Measurements from ENCODE around the gene CERS3.
"Not testable (repeated sequence)": the region's sequence is repeated elsewhere in the genome, so short reads cannot be mapped to it uniquely, and the experiment has no call there.

The CERS3 gene

GRCh38 chr15:100468285-100468684 lies 60.5 kb downstream of the CERS3 start:
- DNase-seq (ENCODE audit: low read depth in 2 of 2, low spot score in 1 of 2), result no peak

DNA sequence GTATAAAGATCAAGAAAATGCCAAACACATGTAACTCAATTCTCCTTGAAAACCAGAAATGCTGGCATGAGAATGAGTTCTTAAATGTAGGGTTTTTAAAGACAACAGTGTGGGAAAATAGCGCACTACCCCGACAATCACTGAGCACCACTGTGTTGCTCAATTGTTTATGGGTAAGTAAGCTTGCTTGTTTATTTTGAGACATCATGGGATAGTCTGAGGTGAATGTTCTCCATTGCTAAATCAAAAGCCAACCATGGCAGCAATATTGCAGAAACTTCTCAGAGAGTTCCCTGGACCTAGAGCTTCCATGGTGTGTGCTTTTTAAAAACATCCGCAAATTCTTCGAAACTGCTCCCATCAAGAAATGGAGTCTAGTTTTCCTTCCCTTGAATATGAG lies 62.7 kb downstream of the CERS3 start:
- DNase-seq (ENCODE audit: low read depth in 2 of 2, low spot score in 1 of 2), result no peak

- no peak for DNase-seq (ENCODE audit: low read depth in 2 of 2, low spot score in 1 of 2)
Observed at GRCh38 chr15:100464888-100465287, 63.9 kb downstream of the CERS3 start.

- no peak for DNase-seq (ENCODE audit: low read depth in 2 of 2, low spot score in 1 of 2)
Observed at GRCh38 chr15:100464256-100464655, 64.5 kb downstream of the CERS3 start.

DNA sequence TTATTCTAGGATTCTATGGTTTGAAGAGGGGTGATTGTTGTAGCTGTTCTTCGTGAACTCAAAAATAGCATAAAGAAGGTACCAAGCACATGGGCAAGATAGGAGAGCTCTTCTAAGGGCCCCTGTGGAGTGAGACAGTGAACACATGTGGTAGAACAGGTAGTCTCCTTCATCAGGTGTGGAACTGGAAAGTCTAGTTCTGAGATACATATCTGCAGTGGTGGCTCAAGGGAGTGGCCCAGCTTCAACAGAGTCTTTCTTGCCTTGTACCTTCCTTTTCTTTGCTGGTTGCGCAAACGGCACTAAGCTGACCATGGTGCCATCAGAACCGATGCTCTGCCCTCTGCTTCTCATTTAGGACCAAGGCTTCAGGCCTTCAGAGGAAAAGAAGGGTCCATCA lies 65.2 kb downstream of the CERS3 start:
- no peak for DNase-seq (ENCODE audit: low read depth in 2 of 2, low spot score in 1 of 2)

- no peak for DNase-seq (ENCODE audit: low read depth in 2 of 2, low spot score in 1 of 2)
Observed at GRCh38 chr15:100461049-100461448, 67.7 kb downstream of the CERS3 start.

DNA sequence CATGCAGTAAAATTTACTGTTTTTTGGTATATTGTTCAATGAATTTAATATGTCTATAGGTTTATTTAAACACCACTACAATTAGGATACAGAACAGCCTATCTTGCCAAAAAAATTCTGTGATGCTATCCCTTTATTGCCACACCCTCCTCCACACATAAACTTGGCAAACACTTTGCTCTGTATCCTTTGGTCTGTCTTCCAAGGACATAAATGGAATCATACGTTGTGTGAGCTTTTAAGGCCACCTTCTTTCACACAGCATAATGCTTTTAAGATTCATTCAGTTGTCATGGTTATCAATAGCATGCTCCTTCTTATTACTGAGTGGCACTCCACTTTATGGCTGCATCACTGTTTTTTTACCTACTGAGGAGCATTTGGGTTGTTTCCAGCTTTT lies 71.5 kb downstream of the CERS3 start:
- no peak for DNase-seq (ENCODE audit: low read depth in 2 of 2, low spot score in 1 of 2)

- DNase-seq (ENCODE audit: low read depth in 2 of 2, low spot score in 1 of 2), result no peak
Observed at GRCh38 chr15:100454148-100454547, 74.6 kb downstream of the CERS3 start.

DNA sequence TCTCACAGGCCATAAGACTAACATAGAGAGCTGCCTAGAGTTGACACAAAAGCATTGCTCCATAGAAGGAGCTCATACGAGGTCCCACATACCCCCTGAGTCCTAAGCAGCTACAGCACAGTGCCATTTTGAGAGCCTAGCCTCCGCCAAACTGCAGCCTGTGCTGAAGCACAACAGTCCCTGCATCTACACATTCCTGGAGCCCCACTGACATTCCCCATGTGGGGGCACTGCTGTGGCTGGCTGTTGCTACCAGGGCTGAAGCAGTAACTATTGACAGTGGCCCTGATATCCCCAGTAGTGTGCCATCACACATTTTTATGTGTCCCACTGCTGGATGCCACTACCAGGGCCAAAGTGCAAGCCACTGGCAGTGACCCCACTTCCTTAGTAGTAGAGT lies 80.3 kb downstream of the CERS3 start:
- no peak for DNase-seq (ENCODE audit: low read depth in 2 of 2, low spot score in 1 of 2)

DNA sequence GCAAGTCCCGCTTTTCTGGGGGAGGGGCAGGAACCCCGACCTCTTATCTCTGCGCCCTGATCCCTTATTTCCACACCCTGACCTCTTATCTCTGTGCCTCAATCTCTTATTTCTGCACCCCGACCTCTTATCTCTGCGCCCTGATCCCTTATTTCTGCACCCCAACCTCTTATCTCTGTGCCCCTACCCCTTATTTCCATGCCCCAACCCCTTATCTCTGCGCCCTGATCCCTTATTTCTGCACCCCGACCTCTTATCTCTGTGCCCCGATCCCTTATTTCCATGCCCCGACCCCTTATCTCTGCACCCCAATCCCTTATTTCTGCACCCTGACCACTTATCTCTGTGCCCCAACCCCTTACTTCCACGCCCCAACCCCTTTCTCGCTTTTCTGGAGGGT lies 87.7 kb downstream of the CERS3 start:
- DNase-seq (ENCODE audit: low read depth in 2 of 2, low spot score in 1 of 2), result not testable (repeated sequence)

- no peak for DNase-seq (ENCODE audit: low read depth in 2 of 2, low spot score in 1 of 2)
Observed at GRCh38 chr15:100439514-100439913, 89.2 kb downstream of the CERS3 start.

DNA sequence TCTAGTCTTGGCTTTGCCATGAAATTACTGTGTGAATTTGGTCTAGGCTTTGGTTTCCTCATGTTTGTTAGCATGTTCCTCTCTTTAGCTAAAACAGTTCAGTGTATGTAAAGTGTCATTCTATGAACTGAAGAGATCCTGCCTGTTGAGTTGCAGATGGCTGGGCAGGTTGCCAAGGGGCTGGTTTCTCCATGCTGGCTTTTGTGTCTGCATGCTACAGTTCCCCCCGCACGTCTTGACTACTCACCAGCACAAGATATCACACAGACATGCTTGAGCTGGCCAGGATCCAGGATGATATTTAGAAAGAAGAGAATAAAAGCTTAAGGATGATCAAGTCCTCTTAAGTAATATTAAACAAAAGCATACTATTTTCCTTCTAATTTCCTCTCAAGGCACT lies 90.2 kb downstream of the CERS3 start:
- DNase-seq (ENCODE audit: low read depth in 2 of 2, low spot score in 1 of 2), result peak in 1 of 2 donors; percentile 1

DNA sequence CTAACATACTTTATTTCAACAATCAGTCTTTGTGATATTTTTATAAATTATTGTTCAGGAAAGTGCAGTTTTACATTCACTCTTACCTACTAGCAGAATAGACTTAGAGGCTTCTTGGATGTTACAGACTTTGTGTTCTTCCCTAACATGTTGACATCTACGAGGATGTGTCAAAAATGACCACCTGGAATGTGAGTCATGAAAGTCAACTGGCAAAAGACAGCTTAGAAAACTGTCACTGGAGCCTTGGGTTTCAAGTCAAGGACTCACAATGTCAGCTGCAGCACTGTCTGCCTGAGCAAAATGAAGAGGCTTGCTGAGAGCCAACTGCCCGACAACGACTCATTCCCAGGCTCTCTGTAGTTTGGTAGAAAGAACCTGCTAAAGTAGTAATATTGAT lies 91.5 kb downstream of the CERS3 start:
- DNase-seq (ENCODE audit: low read depth in 2 of 2, low spot score in 1 of 2), result no peak

- no peak for DNase-seq (ENCODE audit: low read depth in 2 of 2, low spot score in 1 of 2)
Observed at GRCh38 chr15:100434561-100434960, 94.2 kb downstream of the CERS3 start.

DNA sequence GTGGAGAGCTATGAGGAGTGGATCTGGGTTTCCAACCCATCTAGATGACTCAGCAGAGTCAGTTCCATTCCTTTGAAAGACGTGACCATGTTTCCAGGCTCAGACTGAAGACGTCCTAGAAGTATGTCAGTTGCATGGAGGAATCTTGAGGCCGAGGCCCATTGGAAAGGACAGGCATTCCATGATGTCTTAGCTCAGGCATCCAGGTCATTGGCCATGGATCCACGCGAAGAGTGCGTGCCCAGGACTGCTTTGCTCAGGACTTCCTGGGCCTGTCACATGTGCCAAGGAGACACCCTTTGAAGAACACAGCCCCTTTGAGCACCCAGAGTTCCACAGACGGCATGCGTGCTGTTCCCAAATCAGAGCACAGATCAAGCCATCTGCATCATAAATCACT lies 94.7 kb downstream of the CERS3 start:
- no peak for DNase-seq (ENCODE audit: low read depth in 2 of 2, low spot score in 1 of 2)

GRCh38 chr15:100433304-100433703 lies 95.4 kb downstream of the CERS3 start:
- DNase-seq (ENCODE audit: low read depth in 2 of 2, low spot score in 1 of 2), result no peak

GRCh38 chr15:100430411-100430810 lies 98.3 kb downstream of the CERS3 start:
- DNase-seq (ENCODE audit: low read depth in 2 of 2, low spot score in 1 of 2), result no peak

DNA sequence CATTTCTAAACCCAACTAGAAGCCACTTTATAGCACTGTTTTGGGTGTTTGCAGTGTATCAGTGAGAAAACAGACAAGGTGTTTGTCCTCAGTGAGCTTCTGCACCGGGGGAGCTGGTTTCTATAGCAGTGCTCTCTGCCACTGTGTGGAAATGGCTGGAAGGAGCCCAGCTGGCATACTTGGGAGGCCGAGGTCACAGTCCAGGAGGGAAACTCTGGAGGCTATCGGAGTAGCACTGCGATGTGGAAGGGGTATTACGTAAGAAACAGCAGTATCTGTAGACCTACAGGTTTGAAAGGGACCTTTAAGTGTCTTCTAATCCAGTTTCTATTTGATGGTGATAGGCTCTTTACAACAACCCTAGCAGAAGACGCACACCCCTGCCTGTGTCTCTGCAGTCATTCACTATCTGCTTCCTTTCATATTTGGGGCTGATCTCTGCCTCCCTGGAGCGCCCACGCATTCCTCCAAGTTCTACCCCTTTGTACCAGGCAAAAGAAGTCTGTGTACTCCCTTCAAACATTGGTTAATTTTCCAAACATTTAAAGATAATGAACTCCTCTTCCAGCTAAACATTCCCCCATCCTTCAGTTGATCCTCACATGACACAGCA lies 99.5 kb downstream of the CERS3 start:
- no peak for DNase-seq (ENCODE audit: low read depth in 2 of 2, low spot score in 1 of 2)

GRCh38 chr15:100426937-100427336 lies 101.8 kb downstream of the CERS3 start:
- no peak for DNase-seq (ENCODE audit: low read depth in 2 of 2, low spot score in 1 of 2)

DNA sequence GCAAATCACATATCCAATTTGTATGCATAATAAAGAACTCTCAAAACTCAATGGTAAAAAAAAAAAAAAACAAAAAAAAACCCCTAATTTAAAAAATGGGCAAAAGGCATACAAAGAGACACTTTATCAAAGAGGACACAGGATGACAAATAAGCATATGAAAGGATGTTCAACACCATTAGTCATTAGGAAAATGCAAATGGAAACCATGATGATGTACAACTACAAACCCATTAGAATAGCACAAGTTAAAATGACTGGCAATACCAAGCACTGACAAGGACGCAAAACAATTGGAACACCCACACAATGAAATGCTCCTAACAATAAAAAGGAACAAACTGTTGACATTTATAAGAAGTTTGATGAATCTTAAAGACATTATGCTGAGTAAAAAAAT lies 123.6 kb downstream of the CERS3 start:
- no peak for DNase-seq (ENCODE audit: low read depth in 2 of 2, low spot score in 1 of 2)

DNA sequence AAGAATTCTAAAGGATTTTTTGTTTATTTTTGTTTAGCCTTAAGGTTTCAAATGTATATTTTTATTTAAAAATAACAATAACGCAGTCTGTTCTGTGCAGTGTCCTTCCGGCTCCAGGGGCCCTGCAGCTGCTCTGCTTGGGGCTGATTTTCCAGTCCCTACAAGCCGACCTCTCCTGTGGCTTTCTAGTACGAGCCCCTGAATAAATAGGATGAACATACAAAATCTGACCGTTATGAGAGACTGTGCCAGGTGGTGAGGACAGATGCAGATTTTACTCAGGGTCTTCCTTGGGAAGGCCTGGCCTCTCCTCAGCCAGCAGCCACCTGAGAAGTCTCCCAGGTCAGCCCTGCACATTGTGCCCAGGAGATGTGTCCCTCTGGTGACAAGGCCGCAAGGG lies 127.8 kb downstream of the CERS3 start:
- no peak for DNase-seq (ENCODE audit: low read depth in 2 of 2, low spot score in 1 of 2)

- DNase-seq (ENCODE audit: low read depth in 2 of 2, low spot score in 1 of 2), result no peak
Observed at GRCh38 chr15:100394736-100395440, 133.9 kb downstream of the CERS3 start.

DNA sequence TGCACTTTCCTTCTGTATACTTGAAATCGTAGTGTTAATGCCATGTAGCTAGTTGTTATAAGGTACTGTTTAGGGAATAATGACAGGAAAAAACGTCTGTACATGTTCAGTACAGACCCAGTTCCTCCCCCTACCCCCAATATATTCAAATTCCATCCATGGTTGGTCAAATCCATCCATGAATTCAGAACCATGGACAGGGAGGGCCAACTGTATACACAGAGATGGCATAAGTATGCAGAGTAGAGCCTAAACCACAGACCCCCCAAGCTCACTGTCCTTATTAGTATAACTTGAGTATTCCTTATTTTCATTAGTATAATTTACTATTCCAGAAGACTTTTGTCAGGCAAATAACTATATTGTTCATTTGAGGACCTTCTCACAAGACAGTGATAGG lies 135.7 kb downstream of the CERS3 start:
- no peak for DNase-seq (ENCODE audit: low read depth in 2 of 2, low spot score in 1 of 2)

Data from stimulated activated CD8-positive, alpha-beta memory T cell treated with anti-CD3 and anti-CD28 coated beads, Interleukin-4, amount 100 ng/mL, for 4 hours (primary cell).